Activated CD8-positive, alpha-beta T cell treated with anti-CD3 and anti-CD28 coated beads for 36 hours (primary cell): ENCODE data around the gene VEGFB. TPM values are rescaled to one million over a fixed set of nuclear protein-coding genes. Genes with fewer than 3 reads are reported as not detected.

Experiments used
- ATAC-seq: fragments of 200-7000 bp; cut with Tn5 transposase; one replicate; pipeline ENCODE4 v1.10.0; 2021; ENCODE audit warnings: mild to moderate bottlenecking, moderate library complexity
- CTCF ChIA-PET: fragments of 350-600 bp; sonication (Branson Sonifier 250); formaldehyde crosslinking; loops from one replicate; lab custom pipeline; 2021; ENCODE audit warnings: antibody characterized with exemption; lab: Charles Lee
- POLR2A ChIA-PET: fragments of 350-600 bp; sonication (Branson Sonifier 250); formaldehyde crosslinking; loops from one replicate; lab custom pipeline; 2021; ENCODE audit warnings: antibody characterized with exemption; lab: Charles Lee
- DNase-seq: peaks from one replicate; pipeline ENCODE4 v3.0.0-alpha.2; 2020
- H3K27ac Mint-ChIP-seq: one replicate; pipeline ENCODE4 v1.8.0; 2021; ENCODE audit warnings: mild to moderate bottlenecking, mixed read lengths
- H3K27me3 Mint-ChIP-seq: one replicate; pipeline ENCODE4 v1.8.0; 2021; ENCODE audit warnings: mixed read lengths
- H3K36me3 Mint-ChIP-seq: one replicate; pipeline ENCODE4 v1.8.0; 2021; ENCODE audit warnings: low read depth, mixed read lengths
- H3K4me1 Mint-ChIP-seq: one replicate; pipeline ENCODE4 v1.8.0; 2021; ENCODE audit warnings: low read depth, mixed read lengths
- H3K4me3 Mint-ChIP-seq: one replicate; pipeline ENCODE4 v1.8.0; 2021; ENCODE audit warnings: mild to moderate bottlenecking, moderate library complexity, mixed read lengths
- H3K9me3 Mint-ChIP-seq: one replicate; pipeline ENCODE4 v1.8.0; 2021; ENCODE audit warnings: mixed read lengths
- intact Hi-C: fragments of 100-400 bp; cut with micrococcal nuclease; formaldehyde crosslinking; loops from one replicate; pipeline ENCODE4 v1.10.0; 2022
- total RNA-seq, 2 experiments: library from RNA; stranded (reverse); gene quantifications; one replicate each; pipeline ENCODE4 v1.2.3, GENCODE V29; 2021
- TF ChIP-seq, protein P1 (sequence below): fragments of 200-600 bp; IDR thresholded peaks from one replicate; pipeline ENCODE4 v1.8.0; 2022; ENCODE audit warnings: antibody characterized with exemption, mild to moderate bottlenecking

VEGFB gene
- total RNA-seq, 2 experiments from 2014 or later, result 86.6 to 104 TPM

DNA sequence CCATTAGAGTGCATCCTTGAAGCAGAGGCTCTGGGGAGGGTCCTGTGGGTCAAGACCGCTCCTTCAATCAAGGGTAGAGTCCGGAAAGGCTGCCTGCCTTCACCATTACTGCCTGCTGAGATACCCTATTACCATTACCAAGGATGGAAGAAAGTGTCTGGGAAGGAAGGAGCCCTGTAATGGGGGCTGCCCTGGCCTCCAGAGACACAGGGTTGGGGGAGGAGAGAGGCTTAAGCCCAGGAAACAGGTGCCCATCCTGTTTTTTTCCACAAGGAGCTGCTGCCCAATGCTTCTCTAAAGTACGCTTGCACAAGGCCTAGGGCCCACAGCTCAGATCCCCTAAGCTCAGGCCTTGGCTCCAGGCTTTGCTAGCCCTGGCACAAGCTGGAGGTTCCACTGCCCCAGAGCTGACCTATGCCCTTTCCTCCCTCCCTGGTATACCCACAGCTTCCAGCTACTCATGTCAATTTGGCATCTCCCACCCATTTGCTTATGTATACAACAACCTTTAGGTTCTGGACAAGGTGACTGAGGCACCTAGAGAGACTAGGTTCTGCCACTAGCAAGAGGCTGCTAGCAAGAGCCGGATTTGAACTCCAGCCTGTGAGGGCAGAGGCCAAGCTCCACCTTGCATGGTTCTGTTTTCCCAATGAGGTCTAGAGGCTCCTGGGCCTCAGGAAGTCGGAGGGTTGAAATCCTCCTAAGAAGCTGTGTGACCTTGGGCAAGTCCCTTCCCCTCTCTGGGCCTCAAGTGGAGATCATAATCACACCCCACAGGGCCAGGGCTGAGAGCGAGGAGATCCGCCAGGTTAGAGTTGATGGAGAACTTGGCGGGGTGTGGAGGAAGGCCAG lies 15.4 kb downstream of the VEGFB start:
- Mint-ChIP-seq H3K27ac (no peak overlapping the region), H3K4me3 (peak overlapping the region; percentile 36), H3K36me3 (peaks cover 9% of the 10 kb centered on the region), H3K4me1 (peaks cover 16% of the 10 kb centered on the region), H3K27me3 (no peaks in the 10 kb centered on the region), H3K9me3 (no peaks in the 10 kb centered on the region)
- TF ChIP-seq, protein P1, sequence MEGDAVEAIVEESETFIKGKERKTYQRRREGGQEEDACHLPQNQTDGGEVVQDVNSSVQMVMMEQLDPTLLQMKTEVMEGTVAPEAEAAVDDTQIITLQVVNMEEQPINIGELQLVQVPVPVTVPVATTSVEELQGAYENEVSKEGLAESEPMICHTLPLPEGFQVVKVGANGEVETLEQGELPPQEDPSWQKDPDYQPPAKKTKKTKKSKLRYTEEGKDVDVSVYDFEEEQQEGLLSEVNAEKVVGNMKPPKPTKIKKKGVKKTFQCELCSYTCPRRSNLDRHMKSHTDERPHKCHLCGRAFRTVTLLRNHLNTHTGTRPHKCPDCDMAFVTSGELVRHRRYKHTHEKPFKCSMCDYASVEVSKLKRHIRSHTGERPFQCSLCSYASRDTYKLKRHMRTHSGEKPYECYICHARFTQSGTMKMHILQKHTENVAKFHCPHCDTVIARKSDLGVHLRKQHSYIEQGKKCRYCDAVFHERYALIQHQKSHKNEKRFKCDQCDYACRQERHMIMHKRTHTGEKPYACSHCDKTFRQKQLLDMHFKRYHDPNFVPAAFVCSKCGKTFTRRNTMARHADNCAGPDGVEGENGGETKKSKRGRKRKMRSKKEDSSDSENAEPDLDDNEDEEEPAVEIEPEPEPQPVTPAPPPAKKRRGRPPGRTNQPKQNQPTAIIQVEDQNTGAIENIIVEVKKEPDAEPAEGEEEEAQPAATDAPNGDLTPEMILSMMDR, result no peak
- ChIA-PET CTCF (interaction anchor here (0.9 to 5.3 kb wide), 18 partner anchors 9 to 200 kb away, joined by 3 to 42 read pairs (median 4); partner anchors contain the start of genes BAD, CATSPERZ, FERMT3 and FKBP2), POLR2A (interaction anchor here (0.5 to 10.0 kb wide), 10 partner anchors 8 to 1256 kb away, joined by 3 to 132 read pairs (median 4); partner anchors contain the start of genes FERMT3 and FKBP2)
- intact Hi-C loops, result loop anchor here (10.0 kb wide), 1 partner anchor 55 kb away; the partner anchor contains the start of genes CATSPERZ and ESRRA
- DNase-seq (no peak), ATAC-seq (no peak)

DNA sequence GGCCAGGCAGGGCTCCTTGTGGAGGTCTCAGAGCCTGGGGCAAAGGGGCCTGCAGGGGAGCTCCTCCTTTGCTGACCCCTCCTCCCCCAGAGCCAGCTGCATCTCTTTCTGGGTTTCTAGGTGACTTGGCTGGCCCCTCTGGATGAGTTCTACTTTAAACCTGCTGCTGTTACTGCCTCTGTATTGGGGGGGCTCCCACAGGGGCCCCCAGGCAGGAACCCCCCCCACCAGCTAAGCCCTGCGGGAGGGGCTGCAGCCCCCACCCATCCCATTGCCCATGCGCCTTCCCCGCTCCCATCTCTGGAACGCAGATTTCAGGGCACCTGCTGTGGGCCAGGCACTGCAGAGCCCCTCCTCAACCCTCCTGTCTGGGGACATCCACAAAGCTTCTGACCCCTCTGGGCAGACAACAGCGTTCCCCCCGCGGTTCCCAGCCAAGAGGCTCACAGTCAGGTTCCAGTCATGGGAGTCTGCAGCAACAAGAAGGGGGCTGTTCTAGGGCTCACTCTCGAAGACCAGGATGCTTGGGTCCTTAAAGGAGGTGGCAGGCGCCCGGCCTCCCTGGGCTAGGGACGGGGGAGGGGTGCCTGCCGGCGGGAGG lies 16.1 kb downstream of the VEGFB start:
- ATAC-seq (no peak), DNase-seq (no peak)
- Mint-ChIP-seq H3K36me3 (peaks cover 6% of the 10 kb centered on the region), H3K4me1 (peaks cover 16% of the 10 kb centered on the region), H3K27ac (no peak overlapping the region), H3K9me3 (no peaks in the 10 kb centered on the region), H3K4me3 (peak overlapping the region; percentile 78), H3K27me3 (no peaks in the 10 kb centered on the region)
- TF ChIP-seq, protein P1, result no peak
- ChIA-PET POLR2A (interaction anchor here (0.5 to 10.0 kb wide), 11 partner anchors 9 to 1255 kb away, joined by 3 to 132 read pairs (median 3); partner anchors contain the start of genes FERMT3 and FKBP2), CTCF (interaction anchor here (0.6 to 5.3 kb wide), 22 partner anchors 7 to 249 kb away, joined by 3 to 42 read pairs (median 4); partner anchors contain the start of genes BAD, CATSPERZ, FERMT3 and FKBP2)
- intact Hi-C loops, result no loop called here

DNA sequence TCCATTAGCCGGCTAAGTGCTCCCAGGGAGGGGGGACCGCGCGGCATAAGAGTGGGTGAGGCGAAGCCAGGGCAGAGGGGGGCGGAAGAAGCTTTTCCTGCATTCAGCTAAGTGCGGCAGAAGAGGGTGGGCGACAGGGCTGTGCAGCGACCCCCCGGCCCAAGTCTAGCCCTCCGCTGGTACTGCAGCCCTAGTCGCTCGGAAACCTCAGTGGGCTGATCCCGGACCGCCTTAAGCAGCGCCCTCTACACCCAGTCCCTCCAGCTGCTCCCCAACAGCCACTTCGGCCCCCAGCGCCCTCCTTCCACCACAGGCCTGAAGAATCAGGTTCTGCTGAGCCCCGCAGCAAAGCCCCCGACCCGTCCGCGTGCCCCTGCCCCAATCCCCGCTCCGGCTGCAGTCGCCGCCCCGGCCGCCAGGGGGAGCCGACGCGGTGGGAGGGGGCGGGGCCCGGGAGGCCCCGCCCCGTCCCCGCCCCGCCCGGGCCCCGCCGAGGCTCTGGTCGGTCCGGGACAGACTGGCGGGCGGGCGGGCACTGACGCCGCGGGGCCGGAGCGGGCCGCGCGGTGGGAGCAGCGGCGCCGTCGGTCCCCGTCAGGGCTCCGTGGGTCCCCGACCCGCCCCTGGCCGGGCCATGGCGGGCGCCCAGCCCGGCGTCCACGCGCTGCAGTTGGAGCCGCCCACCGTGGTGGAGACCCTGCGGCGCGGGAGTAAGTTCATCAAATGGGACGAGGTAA lies 16.8 kb downstream of the VEGFB start, which contains the start of gene PLCB3:
Gene PLCB3 (plus strand): TSS at position 515 of the 737 bp plus-strand sequence. CDS start 120 bp downstream, at position 635.
- POLR2A ChIA-PET, result interaction anchor here (0.5 to 10.0 kb wide), 11 partner anchors 9 to 53 kb away, joined by 3 to 132 read pairs (median 3); partner anchors contain the start of genes FERMT3 and FKBP2
- Mint-ChIP-seq H3K27ac (peak within 1 kb of the TSS; percentile 71), H3K27me3 (no peaks in the 10 kb centered on the region)

DNA sequence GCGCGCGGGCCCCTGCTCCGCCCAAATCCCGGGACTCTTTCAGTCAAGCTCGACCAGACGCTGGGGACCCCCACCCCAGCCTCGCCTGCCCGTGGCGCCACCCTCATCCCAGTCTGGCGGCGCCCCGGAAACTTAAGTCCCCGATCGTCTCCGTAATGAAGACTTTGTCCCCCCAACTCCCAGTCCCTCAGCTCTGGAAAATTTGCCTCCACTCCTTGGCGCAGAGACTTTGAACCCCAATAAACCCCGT lies 17.3 kb downstream of the VEGFB start:
- TF ChIP-seq, protein P1, result no peak
- Mint-ChIP-seq H3K36me3 (peaks cover 2% of the 10 kb centered on the region), H3K4me1 (peaks cover 16% of the 10 kb centered on the region), H3K9me3 (no peaks in the 10 kb centered on the region), H3K27ac (no peak overlapping the region), H3K4me3 (peak overlapping the region; percentile 90), H3K27me3 (no peaks in the 10 kb centered on the region)
- ATAC-seq (no peak), DNase-seq (no peak)
- intact Hi-C loops, result no loop called here
- ChIA-PET POLR2A (interaction anchor here (1.0 to 10.0 kb wide), 4 partner anchors 18 to 47 kb away, joined by 3 to 132 read pairs (median 4); partner anchors contain the start of gene FERMT3), CTCF (interaction anchor here (0.6 to 5.3 kb wide), 16 partner anchors 9 to 103 kb away, joined by 3 to 42 read pairs (median 5); partner anchors contain the start of genes CATSPERZ, FERMT3, PRDX5 and TRMT112)

More for the DNA sequence above, 16.8 kb downstream of the VEGFB start, which contains the start of gene PLCB3:
- CTCF ChIA-PET, result interaction anchor here (0.6 to 5.3 kb wide), 25 partner anchors 8 to 249 kb away, joined by 3 to 42 read pairs (median 4); partner anchors contain the start of genes BAD, CATSPERZ, FERMT3 and FKBP2
- Mint-ChIP-seq H3K9me3 (no peaks in the 10 kb centered on the region), H3K4me3 (peak within 1 kb of the TSS; percentile 90), H3K4me1 (peaks cover 16% of the 10 kb centered on the region), H3K36me3 (peaks cover 2% of the 10 kb centered on the region)
- intact Hi-C loops, result no loop called here
- ATAC-seq (peak; percentile 74), DNase-seq (peak; percentile 53)
- TF ChIP-seq, protein P1, result peak; percentile 73
